SJCRH30 (cell line): Measurements from ENCODE around the gene HSPB7. TPM values are rescaled to one million over a fixed set of nuclear protein-coding genes. Genes with fewer than 3 reads are reported as not detected.
"Not testable (repeated sequence)": the region's sequence is repeated elsewhere in the genome, so short reads cannot be mapped to it uniquely, and the experiment has no call there.

Source experiments
- DNase-seq, 2 experiments: peaks; one replicate each; pipeline ENCODE4 v3.0.0-alpha.2; 2015 to 2020
- H3K27ac ChIP-seq: fragments of 250-450 bp; sonication (Bioruptor Pico); 2 replicates; pipeline ENCODE4 v1.5.1; 2020; ENCODE audit warnings: mild to moderate bottlenecking, moderate library complexity
- H3K27me3 ChIP-seq: fragments of 250-450 bp; sonication (Bioruptor Pico); 2 replicates; pipeline ENCODE4 v1.5.1; 2020; ENCODE audit warnings: mild to moderate bottlenecking, moderate library complexity
- H3K36me3 ChIP-seq: fragments of 250-450 bp; sonication (Bioruptor Pico); 2 replicates; pipeline ENCODE4 v1.5.1; 2020; ENCODE audit warnings: mild to moderate bottlenecking, moderate library complexity
- H3K4me1 ChIP-seq: fragments of 250-450 bp; sonication (Bioruptor Pico); 2 replicates; pipeline ENCODE4 v1.5.1; 2020; ENCODE audit warnings: mild to moderate bottlenecking, moderate library complexity
- H3K4me3 ChIP-seq: fragments of 250-450 bp; sonication (Bioruptor Pico); 2 replicates; pipeline ENCODE4 v1.5.1; 2020; ENCODE audit warnings: mild to moderate bottlenecking, moderate library complexity
- H3K9me3 ChIP-seq: fragments of 250-450 bp; sonication (Bioruptor Pico); replicated peaks from 2 replicates; pipeline ENCODE4 v1.5.1; 2020; ENCODE audit warnings: mild to moderate bottlenecking, moderate library complexity
- total RNA-seq: library from RNA; depleted of rRNA; stranded (reverse); fragments of >200 nt; shearing (Covaris generic); gene quantifications from 2 replicates; pipeline ENCODE4 v1.2.3, GENCODE V29; 2014

The HSPB7 gene
- total RNA-seq, 1 experiment from 2014 or later, result 81.4 TPM

- Histone ChIP-seq H3K27me3 (peaks cover 36% of the 10 kb centered on the region), H3K4me1 (no peaks in the 10 kb centered on the region), H3K4me3 (no peak overlapping the region), H3K9me3 (no peaks in the 10 kb centered on the region), H3K36me3 (no peaks in the 10 kb centered on the region), H3K27ac (no peak overlapping the region)
- no peak for DNase-seq
These were observed 23.4 kb upstream of the HSPB7 start for GRCh38 chr1:16041200-16041599.

- H3K27ac ChIP-seq, H3K36me3 ChIP-seq, H3K4me3 ChIP-seq, H3K9me3 ChIP-seq, DNase-seq, H3K4me1 ChIP-seq: not testable (repeated sequence)
- H3K27me3 ChIP-seq, result peaks cover 36% of the 10 kb centered on the region
These were observed 22.0 kb upstream of the HSPB7 start for GRCh38 chr1:16039871-16040270.

- H3K27me3 ChIP-seq, result peaks cover 31% of the 10 kb centered on the region
- no peaks in the 10 kb centered on the region for H3K36me3 ChIP-seq
- DNase-seq, result no peak
- no peaks in the 10 kb centered on the region for H3K4me1 ChIP-seq
- H3K9me3 ChIP-seq, result no peaks in the 10 kb centered on the region
- no peak overlapping the region for H3K4me3 ChIP-seq
- no peak overlapping the region for H3K27ac ChIP-seq
These were observed 20.7 kb upstream of the HSPB7 start for GRCh38 chr1:16038620-16038912.

GRCh38 chr1:16036461-16036860 lies 18.6 kb upstream of the HSPB7 start:
- not testable (repeated sequence) for DNase-seq, H3K4me1 ChIP-seq, H3K4me3 ChIP-seq, H3K27ac ChIP-seq, H3K36me3 ChIP-seq, H3K9me3 ChIP-seq
- peaks cover 23% of the 10 kb centered on the region for H3K27me3 ChIP-seq

- H3K36me3 ChIP-seq, H3K27me3 ChIP-seq, H3K4me3 ChIP-seq, H3K27ac ChIP-seq, H3K9me3 ChIP-seq, DNase-seq, H3K4me1 ChIP-seq: not testable (repeated sequence)
These were observed 15.3 kb upstream of the HSPB7 start for GRCh38 chr1:16033103-16033632.

GRCh38 chr1:16032388-16033102 lies 14.7 kb upstream of the HSPB7 start:
- H3K36me3 ChIP-seq, result no peaks in the 10 kb centered on the region
- peaks cover 3% of the 10 kb centered on the region; the same call in 1 of the 2 replicates for H3K4me1 ChIP-seq
- no peaks in the 10 kb centered on the region for H3K9me3 ChIP-seq
- H3K27ac ChIP-seq, result no peak overlapping the region
- DNase-seq, result peak; percentile 97 to 98
- no peak overlapping the region for H3K4me3 ChIP-seq
- H3K27me3 ChIP-seq, result peaks cover 6% of the 10 kb centered on the region; the same call in 1 of the 2 replicates

- Histone ChIP-seq H3K36me3 (no peaks in the 10 kb centered on the region), H3K27ac (no peak overlapping the region), H3K9me3 (no peaks in the 10 kb centered on the region), H3K4me3 (no peak overlapping the region), H3K27me3 (no peaks in the 10 kb centered on the region), H3K4me1 (peaks cover 8% of the 10 kb centered on the region; the same call in 1 of the 2 replicates)
- DNase-seq, result no peak
These were observed 13.7 kb upstream of the HSPB7 start for GRCh38 chr1:16031551-16031950.

GRCh38 chr1:16029288-16029687 lies 11.4 kb upstream of the HSPB7 start:
- no peak for DNase-seq
- H3K36me3 ChIP-seq, result no peaks in the 10 kb centered on the region
- 0 out of 2 replicates have a peak, but pooled peaks cover 7% of the 10 kb centered on the region for H3K27me3 ChIP-seq
- H3K4me3 ChIP-seq, result no peak overlapping the region
- peaks cover 8% of the 10 kb centered on the region; the same call in 1 of the 2 replicates for H3K4me1 ChIP-seq
- H3K9me3 ChIP-seq, result no peaks in the 10 kb centered on the region
- no peak overlapping the region for H3K27ac ChIP-seq

- H3K27me3 ChIP-seq, H3K9me3 ChIP-seq, H3K4me1 ChIP-seq, H3K27ac ChIP-seq, H3K36me3 ChIP-seq, H3K4me3 ChIP-seq, DNase-seq: not testable (repeated sequence)
These were observed 11.1 kb upstream of the HSPB7 start for GRCh38 chr1:16029003-16029268.

- no peaks in the 10 kb centered on the region for H3K9me3 ChIP-seq
- no peaks in the 10 kb centered on the region for H3K36me3 ChIP-seq
- H3K4me1 ChIP-seq, result peaks cover 8% of the 10 kb centered on the region; the same call in 1 of the 2 replicates
- 0 out of 2 replicates have a peak, but pooled peaks cover 7% of the 10 kb centered on the region for H3K27me3 ChIP-seq
- no peak for DNase-seq
- H3K27ac ChIP-seq, result no peak overlapping the region
- no peak overlapping the region for H3K4me3 ChIP-seq
These were observed 10.6 kb upstream of the HSPB7 start for GRCh38 chr1:16028237-16029002.

GRCh38 chr1:16026723-16027484 lies 9.1 kb upstream of the HSPB7 start:
- DNase-seq, result peak; percentile 76 to 83
- Histone ChIP-seq H3K27ac (no peak overlapping the region), H3K27me3 (0 out of 2 replicates have a peak, but pooled peaks cover 7% of the 10 kb centered on the region), H3K4me3 (no peak overlapping the region), H3K36me3 (no peaks in the 10 kb centered on the region), H3K9me3 (no peaks in the 10 kb centered on the region), H3K4me1 (peaks cover 5% of the 10 kb centered on the region; the same call in 1 of the 2 replicates)

- H3K4me1 ChIP-seq, DNase-seq, H3K36me3 ChIP-seq, H3K4me3 ChIP-seq, H3K9me3 ChIP-seq, H3K27me3 ChIP-seq, H3K27ac ChIP-seq: not testable (repeated sequence)
These were observed 8.5 kb upstream of the HSPB7 start for GRCh38 chr1:16026302-16026701.

- 0 out of 2 replicates have a peak, but pooled peaks cover 7% of the 10 kb centered on the region for H3K27me3 ChIP-seq
- H3K4me3 ChIP-seq, result no peak overlapping the region
- no peak overlapping the region for H3K27ac ChIP-seq
- H3K9me3 ChIP-seq, result no peaks in the 10 kb centered on the region
- no peaks in the 10 kb centered on the region for H3K36me3 ChIP-seq
- peaks cover 25% of the 10 kb centered on the region for H3K4me1 ChIP-seq
- no peak for DNase-seq
These were observed 5.3 kb upstream of the HSPB7 start for GRCh38 chr1:16023050-16023653.

GRCh38 chr1:16022393-16022792 lies 4.5 kb upstream of the HSPB7 start:
- Histone ChIP-seq H3K27ac (no peak overlapping the region), H3K27me3 (0 out of 2 replicates have a peak, but pooled peaks cover 7% of the 10 kb centered on the region), H3K36me3 (no peaks in the 10 kb centered on the region), H3K9me3 (no peaks in the 10 kb centered on the region), H3K4me3 (no peak overlapping the region), H3K4me1 (peaks cover 24% of the 10 kb centered on the region)
- DNase-seq, result no peak
